ENCODE results near the gene CEP78. TPM values are rescaled to one million over a fixed set of nuclear protein-coding genes. Genes with fewer than 3 reads are reported as not detected.
"Not testable (repeated sequence)": the region's sequence is repeated elsewhere in the genome, so short reads cannot be mapped to it uniquely, and the experiment has no call there.

Gene CEP78
- total RNA-seq, 4 donors from 2014 or later = 15.7 to 20.7 (median 18.4) TPM

- 33 to 52% methylated on average over 3 of the region's 3 CpGs for WGBS, 2 donors
- Histone ChIP-seq H3K4me3 (replicated peaks in 1 of 3) (no peak overlapping the region), H3K9me3 (no peaks in the 10 kb centered on the region), H3K27me3 (no peaks in the 10 kb centered on the region), H3K27ac (peak overlapping the region; percentile 44 to 70 (median 55)), H3K36me3 (no peaks in the 10 kb centered on the region), H3K4me1 (peaks cover 15 to 22% of the 10 kb centered on the region in 2 donors)
- no peak for TF ChIP-seq CTCF (IDR thresholded peaks at IDR 0.05)
- TF ChIP-seq POLR2A (IDR thresholded peaks at IDR 0.05) = no peak
- peak; percentile 89 to 92 for DNase-seq
- intact Hi-C loops (cut with DNase I) = no loop called here
These were observed 45.2 kb downstream of the CEP78 start for GRCh38 chr9:78280982-78281668.

GRCh38 chr9:78284181-78284580 lies 48.3 kb downstream of the CEP78 start:
- DNase-seq; H3K27ac ChIP-seq; H3K36me3 ChIP-seq; H3K4me3 ChIP-seq (replicated peaks in 1 of 3); intact Hi-C loops (cut with DNase I); H3K27me3 ChIP-seq; H3K9me3 ChIP-seq: not testable (repeated sequence)
- WGBS, 2 donors = 93% methylated on average over 4 of the region's 4 CpGs
- peaks cover 9 to 15% of the 10 kb centered on the region in 2 donors for H3K4me1 ChIP-seq

- TF ChIP-seq POLR2A (IDR thresholded peaks at IDR 0.05) (no peak), CTCF (IDR thresholded peaks at IDR 0.05) (no peak)
- intact Hi-C loops (cut with DNase I) = no loop called here
- no peaks in the 10 kb centered on the region for H3K9me3 ChIP-seq
- H3K4me1 ChIP-seq = peaks cover 6 to 9% of the 10 kb centered on the region in 2 donors
- H3K36me3 ChIP-seq = no peaks in the 10 kb centered on the region
- H3K27me3 ChIP-seq = no peaks in the 10 kb centered on the region
- H3K4me3 ChIP-seq (replicated peaks in 1 of 3) = no peak overlapping the region
- no peak for DNase-seq
- H3K27ac ChIP-seq = no peak overlapping the region
These were observed 50.2 kb downstream of the CEP78 start for GRCh38 chr9:78286125-78286524.

GRCh38 chr9:78286946-78287388 lies 51.1 kb downstream of the CEP78 start:
- no peak for TF ChIP-seq CTCF (IDR thresholded peaks at IDR 0.05)
- TF ChIP-seq POLR2A (IDR thresholded peaks at IDR 0.05) = no peak
- no peak overlapping the region for H3K4me3 ChIP-seq (replicated peaks in 1 of 3)
- no peaks in the 10 kb centered on the region for H3K9me3 ChIP-seq
- no peak overlapping the region for H3K27ac ChIP-seq
- DNase-seq = no peak
- 96 to 98% methylated on average over 6 of the region's 6 CpGs for WGBS, 2 donors
- H3K36me3 ChIP-seq = no peaks in the 10 kb centered on the region
- no peaks in the 10 kb centered on the region for H3K27me3 ChIP-seq
- intact Hi-C loops (cut with DNase I) = no loop called here
- peaks cover 5 to 7% of the 10 kb centered on the region in 2 donors for H3K4me1 ChIP-seq

DNA sequence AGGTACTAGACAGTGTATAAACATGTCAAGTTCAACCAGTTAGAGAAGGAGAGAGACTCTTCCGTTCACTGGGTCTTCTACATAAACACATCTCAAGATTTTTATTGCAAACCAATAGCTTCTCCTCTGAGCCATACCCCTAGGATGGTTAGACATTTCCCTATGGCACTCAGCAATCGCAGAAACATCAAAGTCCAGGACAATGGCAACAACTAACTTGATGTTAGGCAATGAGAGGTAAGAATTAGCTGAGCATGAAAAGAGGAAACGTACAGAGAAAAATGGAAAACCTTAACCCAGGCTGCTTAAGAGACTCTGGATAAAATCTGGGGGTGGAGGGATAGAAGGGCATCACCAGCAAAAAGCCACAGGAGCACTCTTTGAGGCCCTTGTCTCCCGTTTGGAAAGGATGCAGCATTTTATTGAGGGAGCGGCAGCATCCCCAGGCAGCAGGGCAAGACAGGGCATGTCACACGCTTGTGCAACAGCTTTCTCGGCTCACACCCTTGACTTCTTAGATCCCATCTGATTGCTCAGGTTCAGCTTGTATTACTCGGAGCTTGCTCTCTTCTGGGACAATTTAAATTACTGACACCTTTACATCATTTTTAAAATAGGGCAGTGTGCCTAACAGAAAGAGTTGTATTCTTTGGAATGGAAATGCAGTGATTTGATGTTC lies 52.5 kb downstream of the CEP78 start:
- no peak overlapping the region for H3K4me3 ChIP-seq (replicated peaks in 1 of 3)
- TF ChIP-seq CTCF (IDR thresholded peaks at IDR 0.05) (no peak), POLR2A (IDR thresholded peaks at IDR 0.05) (no peak)
- H3K4me1 ChIP-seq = peaks cover 5 to 7% of the 10 kb centered on the region in 2 donors
- no peaks in the 10 kb centered on the region for H3K36me3 ChIP-seq
- 51 to 63% methylated on average over 8 of the region's 8 CpGs for WGBS, 2 donors
- no peaks in the 10 kb centered on the region for H3K27me3 ChIP-seq
- intact Hi-C loops (cut with DNase I) = no loop called here
- no peak for DNase-seq
- no peaks in the 10 kb centered on the region for H3K9me3 ChIP-seq
- H3K27ac ChIP-seq = no peak overlapping the region
